ENCODE measurements around the gene DNMT3B.

Gene DNMT3B

GRCh38 chr20:32779500-32780211, 17.5 kb downstream of the DNMT3B start:
- no peaks in the 10 kb centered on the region for H3K4me1 ChIP-seq (ENCODE audit: control insufficient read depth, insufficient read depth, low read length)
- H3K36me3 ChIP-seq (ENCODE audit: control insufficient read depth in 2 of 2, insufficient read depth in 2 of 2, low read length in 2 of 2) = no peaks in the 10 kb centered on the region
- no peak overlapping the region for H3K27ac ChIP-seq (ENCODE audit: low read length)
- H3K27me3 ChIP-seq (ENCODE audit: control insufficient read depth in 1 of 2, insufficient read depth in 2 of 2, low read length in 2 of 2) = no peaks in the 10 kb centered on the region
- no peak overlapping the region for H3K9ac ChIP-seq (ENCODE audit: low read length in 2 of 2)
- H3K4me3 ChIP-seq (ENCODE audit: low read length in 2 of 2) = no peak overlapping the region
- H3K9me3 ChIP-seq (ENCODE audit: control insufficient read depth in 2 of 2, low read length in 2 of 2) = no peaks in the 10 kb centered on the region

- Histone ChIP-seq H3K4me1 (ENCODE audit: control insufficient read depth, insufficient read depth, low read length) (no peaks in the 10 kb centered on the region), H3K36me3 (ENCODE audit: control insufficient read depth in 2 of 2, insufficient read depth in 2 of 2, low read length in 2 of 2) (no peaks in the 10 kb centered on the region), H3K9ac (ENCODE audit: low read length in 2 of 2) (no peak overlapping the region), H3K27me3 (ENCODE audit: control insufficient read depth in 1 of 2, insufficient read depth in 2 of 2, low read length in 2 of 2) (no peaks in the 10 kb centered on the region), H3K27ac (ENCODE audit: low read length) (no peak overlapping the region), H3K4me3 (ENCODE audit: low read length in 2 of 2) (no peak overlapping the region), H3K9me3 (ENCODE audit: control insufficient read depth in 2 of 2, low read length in 2 of 2) (no peaks in the 10 kb centered on the region)
Measured at GRCh38 chr20:32780278-32780677, 18.1 kb downstream of the DNMT3B start.

DNA sequence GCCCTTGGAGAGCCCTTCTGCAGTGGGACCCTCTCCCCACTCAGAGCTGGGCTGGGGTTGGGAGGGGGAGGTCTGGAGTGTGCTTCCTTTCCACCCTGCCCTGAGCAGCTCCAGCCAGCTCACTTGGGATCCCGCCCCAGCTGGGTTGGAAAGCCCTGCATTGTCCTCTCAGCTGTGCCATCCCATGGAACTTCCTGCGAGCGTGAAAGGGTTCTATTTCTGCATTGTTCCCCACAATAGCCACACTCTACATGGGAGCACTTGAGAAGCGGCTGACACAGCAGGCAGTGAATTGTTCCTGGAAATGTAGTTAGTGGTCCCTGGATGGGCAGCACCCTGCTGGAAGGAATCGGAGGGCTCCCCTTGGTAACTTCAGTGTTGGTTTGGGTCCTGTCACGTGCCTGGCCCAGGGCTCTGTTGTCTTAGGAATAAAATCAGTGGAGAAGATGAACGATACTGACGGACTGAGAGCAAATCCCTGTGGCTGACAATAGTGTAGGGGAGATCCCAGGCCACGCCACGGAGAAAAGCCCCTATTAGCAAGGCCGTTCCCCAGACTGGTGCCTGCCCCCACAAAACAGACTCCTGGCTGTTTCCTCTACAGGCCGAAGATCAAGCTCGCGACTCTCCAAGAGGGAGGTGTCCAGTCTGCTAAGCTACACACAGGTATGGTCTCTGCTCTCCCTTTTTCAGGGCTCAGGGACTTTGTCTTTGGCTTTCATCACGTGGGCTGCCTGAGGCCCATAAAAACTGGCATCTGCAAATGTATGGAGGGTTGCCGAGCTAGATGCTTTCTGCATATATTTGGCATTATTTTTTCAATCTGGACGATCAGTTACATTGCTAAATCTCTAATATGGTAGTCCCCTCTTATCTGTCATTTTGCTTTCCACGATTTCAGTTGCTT, 18.8 kb downstream of the DNMT3B start:
- H3K4me1 ChIP-seq (ENCODE audit: control insufficient read depth, insufficient read depth, low read length) = no peaks in the 10 kb centered on the region
- no peak overlapping the region for H3K9ac ChIP-seq (ENCODE audit: low read length in 2 of 2)
- no peaks in the 10 kb centered on the region for H3K27me3 ChIP-seq (ENCODE audit: control insufficient read depth in 1 of 2, insufficient read depth in 2 of 2, low read length in 2 of 2)
- H3K4me3 ChIP-seq (ENCODE audit: low read length in 2 of 2) = no peak overlapping the region
- no peak overlapping the region for H3K27ac ChIP-seq (ENCODE audit: low read length)
- H3K9me3 ChIP-seq (ENCODE audit: control insufficient read depth in 2 of 2, low read length in 2 of 2) = no peaks in the 10 kb centered on the region
- no peaks in the 10 kb centered on the region for H3K36me3 ChIP-seq (ENCODE audit: control insufficient read depth in 2 of 2, insufficient read depth in 2 of 2, low read length in 2 of 2)

- Histone ChIP-seq H3K27ac (ENCODE audit: low read length) (no peak overlapping the region), H3K9ac (ENCODE audit: low read length in 2 of 2) (no peak overlapping the region), H3K4me1 (ENCODE audit: control insufficient read depth, insufficient read depth, low read length) (no peaks in the 10 kb centered on the region), H3K36me3 (ENCODE audit: control insufficient read depth in 2 of 2, insufficient read depth in 2 of 2, low read length in 2 of 2) (peaks cover 0 to 3% of the 10 kb centered on the region in 2 donors), H3K9me3 (ENCODE audit: control insufficient read depth in 2 of 2, low read length in 2 of 2) (no peaks in the 10 kb centered on the region), H3K27me3 (ENCODE audit: control insufficient read depth in 1 of 2, insufficient read depth in 2 of 2, low read length in 2 of 2) (no peaks in the 10 kb centered on the region), H3K4me3 (ENCODE audit: low read length in 2 of 2) (no peak overlapping the region)
Measured at GRCh38 chr20:32784369-32785080, 22.3 kb downstream of the DNMT3B start.

- H3K27ac ChIP-seq (ENCODE audit: low read length) = no peak overlapping the region
- no peak overlapping the region for H3K4me3 ChIP-seq (ENCODE audit: low read length in 2 of 2)
- H3K4me1 ChIP-seq (ENCODE audit: control insufficient read depth, insufficient read depth, low read length) = no peaks in the 10 kb centered on the region
- no peak overlapping the region for H3K9ac ChIP-seq (ENCODE audit: low read length in 2 of 2)
- H3K9me3 ChIP-seq (ENCODE audit: control insufficient read depth in 2 of 2, low read length in 2 of 2) = no peaks in the 10 kb centered on the region
- H3K27me3 ChIP-seq (ENCODE audit: control insufficient read depth in 1 of 2, insufficient read depth in 2 of 2, low read length in 2 of 2) = no peaks in the 10 kb centered on the region
- peaks cover 0 to 3% of the 10 kb centered on the region in 2 donors for H3K36me3 ChIP-seq (ENCODE audit: control insufficient read depth in 2 of 2, insufficient read depth in 2 of 2, low read length in 2 of 2)
Measured at GRCh38 chr20:32786059-32786760, 24.0 kb downstream of the DNMT3B start.

DNA sequence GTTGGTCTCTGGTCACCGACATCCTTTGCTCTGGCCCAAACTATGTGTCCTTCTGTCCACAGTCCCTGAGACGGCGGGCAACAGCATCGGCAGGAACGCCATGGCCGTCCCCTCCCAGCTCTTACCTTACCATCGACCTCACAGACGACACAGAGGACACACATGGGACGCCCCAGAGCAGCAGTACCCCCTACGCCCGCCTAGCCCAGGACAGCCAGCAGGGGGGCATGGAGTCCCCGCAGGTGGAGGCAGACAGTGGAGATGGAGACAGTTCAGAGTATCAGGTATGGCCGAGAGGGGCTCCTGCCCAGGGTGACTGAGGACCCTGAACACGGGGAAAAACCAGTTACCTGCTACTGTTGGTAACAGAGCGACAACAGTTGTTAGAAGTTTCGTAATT, 25.0 kb downstream of the DNMT3B start:
- H3K27me3 ChIP-seq (ENCODE audit: control insufficient read depth in 1 of 2, insufficient read depth in 2 of 2, low read length in 2 of 2) = no peaks in the 10 kb centered on the region
- H3K4me3 ChIP-seq (ENCODE audit: low read length in 2 of 2) = no peak overlapping the region
- H3K36me3 ChIP-seq (ENCODE audit: control insufficient read depth in 2 of 2, insufficient read depth in 2 of 2, low read length in 2 of 2) = peaks cover 0 to 3% of the 10 kb centered on the region in 2 donors
- H3K27ac ChIP-seq (ENCODE audit: low read length) = no peak overlapping the region
- H3K9me3 ChIP-seq (ENCODE audit: control insufficient read depth in 2 of 2, low read length in 2 of 2) = no peaks in the 10 kb centered on the region
- H3K4me1 ChIP-seq (ENCODE audit: control insufficient read depth, insufficient read depth, low read length) = no peaks in the 10 kb centered on the region
- H3K9ac ChIP-seq (ENCODE audit: low read length in 2 of 2) = no peak overlapping the region

GRCh38 chr20:32789896-32790750, 27.9 kb downstream of the DNMT3B start:
- H3K9ac ChIP-seq (ENCODE audit: low read length in 2 of 2) = no peak overlapping the region
- peaks cover 0 to 3% of the 10 kb centered on the region in 2 donors for H3K36me3 ChIP-seq (ENCODE audit: control insufficient read depth in 2 of 2, insufficient read depth in 2 of 2, low read length in 2 of 2)
- H3K27ac ChIP-seq (ENCODE audit: low read length) = no peak overlapping the region
- no peaks in the 10 kb centered on the region for H3K9me3 ChIP-seq (ENCODE audit: control insufficient read depth in 2 of 2, low read length in 2 of 2)
- no peaks in the 10 kb centered on the region for H3K27me3 ChIP-seq (ENCODE audit: control insufficient read depth in 1 of 2, insufficient read depth in 2 of 2, low read length in 2 of 2)
- no peaks in the 10 kb centered on the region for H3K4me1 ChIP-seq (ENCODE audit: control insufficient read depth, insufficient read depth, low read length)
- H3K4me3 ChIP-seq (ENCODE audit: low read length in 2 of 2) = no peak overlapping the region

DNA sequence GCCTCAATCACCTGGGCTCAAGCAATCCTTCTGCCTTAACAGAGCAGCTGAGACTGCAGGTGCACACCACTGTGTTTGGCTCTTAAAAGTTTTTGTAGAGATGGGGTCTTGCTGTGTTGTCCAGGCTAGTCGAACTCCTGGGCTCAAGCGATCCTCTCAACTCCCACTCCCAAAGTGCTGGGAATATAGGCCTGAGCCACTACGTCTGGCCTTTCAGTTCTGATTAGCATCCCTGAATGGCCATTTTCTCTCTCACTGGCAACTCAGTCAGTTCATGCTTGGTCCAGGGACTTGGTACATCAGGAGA, 28.5 kb downstream of the DNMT3B start:
- Histone ChIP-seq H3K27me3 (ENCODE audit: control insufficient read depth in 1 of 2, insufficient read depth in 2 of 2, low read length in 2 of 2) (no peaks in the 10 kb centered on the region), H3K9ac (ENCODE audit: low read length in 2 of 2) (no peak overlapping the region), H3K9me3 (ENCODE audit: control insufficient read depth in 2 of 2, low read length in 2 of 2) (no peaks in the 10 kb centered on the region), H3K27ac (ENCODE audit: low read length) (no peak overlapping the region), H3K36me3 (ENCODE audit: control insufficient read depth in 2 of 2, insufficient read depth in 2 of 2, low read length in 2 of 2) (peaks cover 0 to 3% of the 10 kb centered on the region in 2 donors), H3K4me1 (ENCODE audit: control insufficient read depth, insufficient read depth, low read length) (no peaks in the 10 kb centered on the region), H3K4me3 (ENCODE audit: low read length in 2 of 2) (no peak overlapping the region)

DNA sequence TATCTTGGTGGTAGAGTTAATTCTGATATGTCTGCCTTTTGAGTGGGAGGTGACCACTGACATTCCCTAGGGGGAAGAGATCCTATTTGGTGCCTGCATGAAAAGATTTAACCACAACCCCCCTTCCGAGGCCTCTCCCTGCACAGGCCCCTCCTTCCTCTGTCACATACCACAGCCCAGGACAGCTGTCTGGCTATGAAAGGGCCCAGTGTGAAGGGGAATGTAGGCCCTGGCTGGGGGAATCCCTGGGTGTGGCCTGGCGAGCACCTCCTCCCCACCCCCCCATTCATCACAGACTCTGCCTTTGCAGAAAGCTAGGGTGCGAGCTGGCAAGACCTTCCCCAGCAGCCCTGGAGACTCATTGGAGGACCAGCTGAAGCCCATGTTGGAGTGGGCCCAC, 30.1 kb downstream of the DNMT3B start:
- Histone ChIP-seq H3K4me1 (ENCODE audit: control insufficient read depth, insufficient read depth, low read length) (no peaks in the 10 kb centered on the region), H3K36me3 (ENCODE audit: control insufficient read depth in 2 of 2, insufficient read depth in 2 of 2, low read length in 2 of 2) (peaks cover 0 to under 1% of the 10 kb centered on the region in 2 donors), H3K27ac (ENCODE audit: low read length) (no peak overlapping the region), H3K4me3 (ENCODE audit: low read length in 2 of 2) (no peak overlapping the region), H3K9me3 (ENCODE audit: control insufficient read depth in 2 of 2, low read length in 2 of 2) (no peaks in the 10 kb centered on the region), H3K9ac (ENCODE audit: low read length in 2 of 2) (no peak overlapping the region), H3K27me3 (ENCODE audit: control insufficient read depth in 1 of 2, insufficient read depth in 2 of 2, low read length in 2 of 2) (no peaks in the 10 kb centered on the region)
